Measurements from ENCODE around the gene SDR42E1.

DNA sequence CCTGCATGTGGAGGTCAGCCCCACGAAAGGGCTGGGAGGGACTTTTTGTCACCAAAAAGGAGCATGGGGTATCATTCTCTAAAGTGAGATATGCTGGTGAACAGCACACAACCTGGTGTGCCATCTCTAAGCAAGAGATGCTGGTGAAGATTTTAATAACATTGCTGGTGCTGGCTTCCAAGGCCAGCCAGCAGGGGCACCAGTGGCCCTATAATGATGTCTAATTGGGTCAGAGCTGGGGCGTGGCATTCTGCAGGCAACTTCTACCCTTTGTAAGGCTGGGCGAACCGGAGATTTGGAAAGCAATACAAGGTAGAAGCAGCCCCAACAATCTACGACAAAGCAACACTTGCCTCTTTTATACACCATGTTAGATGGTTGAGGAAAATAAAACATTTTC is 16.8 kb downstream of the SDR42E1 start:
- TF ChIP-seq, protein P1, sequence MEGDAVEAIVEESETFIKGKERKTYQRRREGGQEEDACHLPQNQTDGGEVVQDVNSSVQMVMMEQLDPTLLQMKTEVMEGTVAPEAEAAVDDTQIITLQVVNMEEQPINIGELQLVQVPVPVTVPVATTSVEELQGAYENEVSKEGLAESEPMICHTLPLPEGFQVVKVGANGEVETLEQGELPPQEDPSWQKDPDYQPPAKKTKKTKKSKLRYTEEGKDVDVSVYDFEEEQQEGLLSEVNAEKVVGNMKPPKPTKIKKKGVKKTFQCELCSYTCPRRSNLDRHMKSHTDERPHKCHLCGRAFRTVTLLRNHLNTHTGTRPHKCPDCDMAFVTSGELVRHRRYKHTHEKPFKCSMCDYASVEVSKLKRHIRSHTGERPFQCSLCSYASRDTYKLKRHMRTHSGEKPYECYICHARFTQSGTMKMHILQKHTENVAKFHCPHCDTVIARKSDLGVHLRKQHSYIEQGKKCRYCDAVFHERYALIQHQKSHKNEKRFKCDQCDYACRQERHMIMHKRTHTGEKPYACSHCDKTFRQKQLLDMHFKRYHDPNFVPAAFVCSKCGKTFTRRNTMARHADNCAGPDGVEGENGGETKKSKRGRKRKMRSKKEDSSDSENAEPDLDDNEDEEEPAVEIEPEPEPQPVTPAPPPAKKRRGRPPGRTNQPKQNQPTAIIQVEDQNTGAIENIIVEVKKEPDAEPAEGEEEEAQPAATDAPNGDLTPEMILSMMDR (IDR thresholded peaks at IDR 0.05 in 2 of 3, conservative IDR thresholded peaks at IDR 0.05 in 1 of 3; ENCODE audit: borderline replicate concordance in 1 of 3, insufficient read depth in 1 of 3, low read depth in 2 of 3, low read length in 2 of 3), result peak in 2 of 3 experiments; percentile 76 to 83; a peak in 4 of 6 replicates
- TF ChIP-seq POLR2AphosphoS5 (IDR thresholded peaks at IDR 0.05; ENCODE audit: low read depth, low read length) (no peak), EZH2 (IDR thresholded peaks at IDR 0.05) (no peak), POLR2A (IDR thresholded peaks at IDR 0.05; ENCODE audit: borderline replicate concordance, extremely low read depth, insufficient read depth, insufficient read length) (no peak), EZH2phosphoT487 (IDR thresholded peaks at IDR 0.05; ENCODE audit: borderline replicate concordance) (no peak), CEBPB (IDR thresholded peaks at IDR 0.05; ENCODE audit: low read depth) (no peak), JUND (IDR thresholded peaks at IDR 0.05) (no peak), SIN3A (IDR thresholded peaks at IDR 0.05; ENCODE audit: low read depth) (no peak), TCF7L2 (IDR thresholded peaks at IDR 0.05; ENCODE audit: borderline replicate concordance, extremely low read depth, insufficient read depth, insufficient read length) (no peak), FOSL1 (IDR thresholded peaks at IDR 0.05; ENCODE audit: low read depth) (no peak), ZFX (IDR thresholded peaks at IDR 0.05) (no peak), ELF1 (IDR thresholded peaks at IDR 0.05; ENCODE audit: borderline replicate concordance, low read depth) (no peak), YY1 (IDR thresholded peaks at IDR 0.05; ENCODE audit: extremely low read depth, insufficient replicate concordance, low read depth, low read length) (no peak)
- TF ChIP-seq, protein P2, sequence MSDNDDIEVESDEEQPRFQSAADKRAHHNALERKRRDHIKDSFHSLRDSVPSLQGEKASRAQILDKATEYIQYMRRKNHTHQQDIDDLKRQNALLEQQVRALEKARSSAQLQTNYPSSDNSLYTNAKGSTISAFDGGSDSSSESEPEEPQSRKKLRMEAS (IDR thresholded peaks at IDR 0.05), result no peak
